HG03460 (cell line): Measurements from ENCODE around the gene IFI44L.

Experiments used
- ATAC-seq: cut with Tn5 transposase; IDR thresholded peaks from one replicate; pipeline ENCODE4 v1.9.1; 2021; ENCODE audit not compliant: unreplicated experiment

Gene IFI44L

GRCh38 chr1:78619803-78620579 lies at the start of gene IFI44L:
IFI44L (plus strand) TSS chr1:78620448; CDS start chr1:78627916, 7,468 bp downstream.
- ATAC-seq, result peak; percentile 40

- no peak for ATAC-seq
Measured at GRCh38 chr1:78570539-78570938, 49.7 kb upstream of the IFI44L start.

- ATAC-seq, result no peak
Measured at GRCh38 chr1:78577257-78578100, 42.8 kb upstream of the IFI44L start.

DNA sequence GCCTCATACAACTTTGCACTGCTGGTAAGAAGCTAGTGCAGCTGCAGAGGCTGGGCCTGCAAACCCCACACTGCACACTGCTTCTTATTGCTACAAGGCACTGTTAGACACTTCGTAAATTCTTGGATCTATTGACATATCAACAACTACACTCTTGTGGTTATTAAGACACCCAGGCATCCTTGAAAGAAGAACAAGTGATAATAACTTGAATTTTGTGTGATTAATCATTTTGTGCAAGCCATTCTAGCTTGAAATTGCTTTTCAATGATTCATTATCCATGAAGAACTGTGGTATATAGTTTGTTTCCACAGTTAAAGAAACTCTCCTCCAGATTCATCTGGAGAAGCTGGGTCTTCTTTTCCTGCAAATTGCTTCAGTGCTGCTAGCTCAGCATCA lies 33.7 kb upstream of the IFI44L start:
- no peak for ATAC-seq

DNA sequence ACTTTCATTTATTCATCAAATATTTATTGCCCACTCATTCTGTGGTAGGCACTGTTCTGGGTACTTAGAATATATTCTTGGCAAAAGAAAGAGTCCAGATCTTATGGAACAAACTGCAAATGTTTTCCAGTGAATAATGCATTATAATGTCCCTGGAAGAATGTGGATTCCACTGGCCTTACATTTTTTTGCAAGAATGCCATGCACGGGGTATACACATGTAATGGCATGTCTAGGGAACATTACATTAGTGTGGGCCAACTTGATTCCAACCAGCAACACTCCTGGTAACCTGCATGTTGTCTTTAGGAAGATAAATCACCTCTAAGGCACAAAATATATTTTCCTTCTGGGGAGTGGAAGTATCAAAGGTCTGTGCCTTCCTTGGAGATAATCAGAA lies 33.0 kb upstream of the IFI44L start:
- ATAC-seq, result no peak

- ATAC-seq, result no peak
Measured at GRCh38 chr1:78591971-78592370, 28.3 kb upstream of the IFI44L start.

DNA sequence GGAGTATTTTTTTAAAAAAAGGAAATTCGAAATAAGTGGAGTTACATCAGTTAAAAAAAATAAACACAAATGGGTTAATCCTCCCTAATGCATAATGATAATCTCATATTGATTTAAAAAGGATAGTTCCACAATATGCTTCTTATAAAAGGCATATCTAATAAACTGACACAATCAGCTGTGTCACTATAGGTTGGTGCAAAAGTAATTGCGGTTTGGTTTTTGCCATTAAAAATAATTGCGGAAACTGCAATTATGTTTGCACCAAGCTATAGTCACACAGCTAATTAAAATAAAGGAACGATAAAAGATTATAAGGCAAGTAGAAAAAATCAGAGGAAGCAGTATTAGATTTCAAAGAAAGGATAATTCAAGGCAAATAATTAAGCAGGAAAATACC lies 21.0 kb upstream of the IFI44L start:
- no peak for ATAC-seq

- no peak for ATAC-seq
Measured at GRCh38 chr1:78601068-78601467, 19.2 kb upstream of the IFI44L start.

DNA sequence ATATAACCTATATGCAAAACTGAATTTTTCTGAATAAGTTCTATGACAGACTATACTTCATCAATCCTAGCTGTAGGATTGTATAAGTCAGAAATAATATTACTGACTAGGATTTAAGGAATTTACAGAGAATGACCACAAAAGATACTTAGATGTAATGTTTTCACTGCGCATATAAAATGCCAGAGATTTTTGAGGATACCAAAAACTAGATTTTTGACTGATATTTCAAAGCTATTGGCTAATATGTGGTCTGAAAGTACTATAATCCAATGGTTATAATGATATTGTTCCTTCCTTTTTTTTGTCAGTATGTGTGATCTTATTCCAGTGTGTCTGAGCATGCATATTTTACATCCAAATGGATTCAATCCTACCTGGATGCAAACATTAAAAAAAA lies 17.0 kb upstream of the IFI44L start:
- no peak for ATAC-seq

- ATAC-seq, result no peak
Measured at GRCh38 chr1:78604643-78605042, 15.6 kb upstream of the IFI44L start.

- ATAC-seq, result no peak
Measured at GRCh38 chr1:78606274-78606673, 14.0 kb upstream of the IFI44L start.

DNA sequence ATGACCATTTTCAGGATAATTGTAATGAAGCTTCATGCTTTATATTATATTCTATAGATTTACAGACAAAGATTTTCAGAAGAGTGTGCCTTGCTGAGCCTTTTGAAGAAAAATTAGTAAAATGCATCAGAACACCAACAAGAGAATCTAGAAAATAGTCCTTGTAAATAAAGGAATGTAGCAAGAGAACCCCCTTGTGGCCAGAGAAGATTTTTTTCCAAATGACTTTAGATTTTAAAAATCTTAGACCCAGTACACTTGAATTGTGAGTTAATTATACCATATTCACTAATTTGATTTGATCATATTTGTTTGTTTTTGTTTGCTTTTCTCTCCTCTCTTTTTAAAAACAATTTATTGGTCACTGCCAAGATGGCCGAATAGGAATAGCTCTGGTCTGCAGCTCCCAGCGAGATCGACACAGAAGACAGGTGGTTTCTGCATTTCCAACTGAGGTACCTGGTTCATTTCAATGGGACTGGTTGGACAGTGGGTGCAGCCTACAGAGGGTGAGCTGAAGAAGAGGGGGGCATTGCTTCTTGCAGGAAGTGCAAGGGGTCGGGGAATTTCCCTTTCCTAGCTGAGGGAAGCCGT lies 12.8 kb upstream of the IFI44L start:
- no peak for ATAC-seq

GRCh38 chr1:78607944-78608343 lies 12.3 kb upstream of the IFI44L start:
- ATAC-seq, result no peak

- ATAC-seq, result peak; percentile 40
Measured at GRCh38 chr1:78617615-78618026, 2.6 kb upstream of the IFI44L start.

DNA sequence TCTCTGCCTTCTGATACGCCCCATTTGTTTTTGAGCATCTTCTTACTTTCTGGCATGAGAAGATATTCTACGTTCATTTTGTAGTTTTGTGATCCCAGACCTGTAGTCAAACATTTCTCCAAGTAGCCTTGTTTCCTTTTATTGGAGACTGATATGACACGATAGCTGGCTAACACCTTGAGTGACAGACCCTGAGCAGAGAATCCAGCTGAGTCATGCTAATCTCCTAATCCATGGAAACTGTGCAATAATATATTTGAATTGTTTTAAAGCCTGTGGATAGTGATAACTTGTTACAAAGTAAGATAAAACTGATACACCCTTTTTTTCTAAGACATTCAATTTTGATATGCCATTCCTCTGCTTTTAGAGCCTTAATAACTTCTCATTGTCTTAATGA lies 1.2 kb upstream of the IFI44L start:
- ATAC-seq, result no peak

- ATAC-seq, result peak; percentile 9
Measured at GRCh38 chr1:78619446-78619802, 824 bp upstream of the IFI44L start.

DNA sequence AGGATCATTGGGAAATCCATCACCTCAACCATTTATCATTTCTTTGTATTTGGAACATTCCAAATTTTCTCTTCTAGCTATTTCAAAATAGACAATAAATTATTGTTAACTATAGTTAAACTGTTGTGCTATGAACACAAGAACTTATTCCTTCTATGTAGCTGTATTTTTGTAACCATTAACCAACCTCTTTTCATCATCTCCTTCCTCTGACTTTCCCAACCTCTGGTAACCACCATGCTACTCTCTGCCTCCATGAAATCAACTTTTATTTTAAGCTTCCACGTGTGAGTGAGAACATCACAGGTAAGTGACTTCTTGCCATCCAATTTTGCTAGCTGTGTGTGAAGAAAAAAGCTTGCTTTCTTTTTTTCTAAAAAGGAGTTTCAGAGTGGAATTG lies 418 bp downstream of the IFI44L start:
- no peak for ATAC-seq

DNA sequence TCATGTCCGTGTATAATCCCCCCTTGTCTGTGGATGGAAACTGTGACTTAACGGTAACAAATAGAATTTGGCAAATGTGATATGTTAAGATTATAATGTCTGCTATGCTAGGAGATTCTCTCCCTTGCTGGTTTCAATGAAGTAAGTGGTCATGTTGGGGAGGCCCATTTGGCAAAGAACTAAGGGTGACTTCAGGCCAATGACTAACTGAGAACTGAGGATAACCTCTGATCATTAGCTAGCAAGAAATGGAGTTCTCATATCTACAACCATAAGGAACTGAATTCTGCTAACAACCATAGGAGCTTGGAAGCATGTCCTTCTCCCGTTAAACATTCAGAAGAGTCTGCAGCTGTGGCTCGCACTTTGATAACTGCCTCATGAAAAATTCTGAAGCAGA lies 2.3 kb downstream of the IFI44L start:
- no peak for ATAC-seq

DNA sequence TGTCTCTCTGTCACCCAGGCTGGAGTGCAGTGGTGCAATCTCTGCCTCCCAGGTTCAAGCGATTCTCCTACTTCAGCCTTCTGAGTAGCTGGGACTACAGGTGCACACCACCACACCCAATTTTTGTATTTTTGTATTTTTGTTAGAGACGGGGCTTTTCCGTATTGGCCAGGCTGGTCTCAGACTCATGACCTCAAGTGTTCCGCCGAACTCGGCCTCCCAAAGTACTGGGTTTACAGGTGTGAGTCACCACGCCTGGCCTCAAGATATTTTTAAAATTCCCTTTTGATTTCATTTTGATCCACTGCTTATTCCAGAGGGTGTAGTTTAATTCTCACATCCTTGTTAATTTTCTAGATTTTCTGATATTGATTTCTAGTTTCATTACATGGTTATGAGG lies 3.8 kb downstream of the IFI44L start:
- no peak for ATAC-seq

DNA sequence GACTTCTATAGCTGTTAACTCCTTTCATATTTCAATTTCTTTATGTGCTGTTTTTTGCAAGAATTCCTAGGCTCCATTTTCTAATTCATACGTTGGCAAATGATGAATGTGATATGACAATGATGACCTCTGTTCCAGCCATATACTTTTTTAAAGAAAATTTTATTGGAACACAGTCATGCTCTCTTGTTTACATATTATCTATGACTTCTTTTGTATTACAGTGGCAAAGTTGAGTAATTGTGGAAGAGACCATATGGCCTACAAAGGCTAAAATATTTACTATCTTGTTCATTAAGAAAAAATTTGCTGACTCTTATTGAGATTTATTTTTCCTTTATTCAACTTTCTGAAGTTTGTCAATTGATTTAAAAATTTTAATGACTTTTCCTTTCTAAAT lies 7.1 kb downstream of the IFI44L start:
- no peak for ATAC-seq

DNA sequence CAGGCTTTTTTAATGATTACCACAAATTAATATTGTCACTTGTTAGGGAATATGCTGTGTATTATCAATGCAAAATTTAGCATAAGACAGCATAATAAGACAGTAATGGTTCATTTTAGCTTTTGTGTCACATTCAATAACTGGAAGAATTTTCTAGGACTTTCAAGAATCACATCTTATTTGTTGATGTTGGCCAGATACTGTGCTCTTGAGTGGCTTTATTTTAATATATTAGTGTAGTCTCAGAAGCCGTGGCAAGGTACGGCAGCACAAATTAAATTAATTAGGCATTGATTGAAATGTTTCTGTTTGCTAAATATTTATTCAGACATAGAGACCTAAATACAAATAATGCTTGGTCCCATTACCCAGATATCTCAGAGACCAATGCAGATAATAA lies 10.4 kb downstream of the IFI44L start:
- no peak for ATAC-seq

GRCh38 chr1:78633209-78633608 lies 13.0 kb downstream of the IFI44L start:
- ATAC-seq, result no peak
